GM12874 (cell line): ENCODE measurements around the gene RPS8.

ENCODE experiments used
- CTCF ChIP-seq: IDR thresholded peaks from 2 replicates; pipeline ENCODE4 v1.5.1; 2011; ENCODE audit warnings: low read depth, mild to moderate bottlenecking, control low read depth, low read length, moderate library complexity; ENCODE audit not compliant: insufficient read depth

RPS8 gene

DNA sequence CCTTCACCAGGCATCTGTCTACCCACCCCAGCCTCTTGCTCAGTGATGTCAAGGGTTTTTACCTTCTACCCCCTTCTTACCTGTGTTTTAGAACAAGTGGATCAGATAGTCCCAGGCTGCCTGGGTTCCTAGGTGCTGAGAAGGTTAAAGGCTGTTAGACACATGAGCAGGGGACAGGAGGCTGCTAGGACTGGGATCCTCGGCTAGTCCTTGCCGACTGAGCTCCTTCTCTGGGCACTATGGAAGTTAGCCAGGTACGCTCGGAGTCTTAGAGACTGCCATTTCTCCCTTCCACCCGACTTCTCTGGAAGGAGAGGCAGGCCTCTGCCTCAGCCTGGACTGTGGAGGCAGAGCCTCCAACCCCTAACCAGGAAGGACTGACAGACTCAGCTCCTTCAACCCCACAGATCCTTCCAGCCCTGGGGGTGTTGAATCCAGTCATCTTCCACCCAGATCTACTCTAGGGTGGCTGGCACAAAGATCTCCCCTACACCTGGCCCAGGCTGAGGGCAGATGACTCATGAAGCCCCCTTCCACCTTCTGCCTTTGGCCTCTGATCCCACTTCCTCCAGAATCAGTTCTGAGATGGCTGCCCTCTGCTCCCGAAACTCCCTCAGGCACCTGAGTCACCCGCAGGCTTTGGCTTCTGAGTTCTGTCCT lies 31.5 kb downstream of the RPS8 start, which contains the start of gene DYNLT4:
Gene DYNLT4 (minus strand): TSS at position 648 of the 660 bp plus-strand sequence. CDS start 683 bp downstream, outside the sequence.
- TF ChIP-seq CTCF, result no peak

- TF ChIP-seq CTCF, result no peak
Observed at GRCh38 chr1:44807364-44808062, 32.2 kb downstream of the RPS8 start.

- TF ChIP-seq CTCF, result no peak
Observed at GRCh38 chr1:44808063-44808937, 33.0 kb downstream of the RPS8 start, which contains the start of gene BTBD19. Gene BTBD19, plus strand, starts transcription at chr1:44808523. Its CDS starts 298 bp downstream, at chr1:44808821.

DNA sequence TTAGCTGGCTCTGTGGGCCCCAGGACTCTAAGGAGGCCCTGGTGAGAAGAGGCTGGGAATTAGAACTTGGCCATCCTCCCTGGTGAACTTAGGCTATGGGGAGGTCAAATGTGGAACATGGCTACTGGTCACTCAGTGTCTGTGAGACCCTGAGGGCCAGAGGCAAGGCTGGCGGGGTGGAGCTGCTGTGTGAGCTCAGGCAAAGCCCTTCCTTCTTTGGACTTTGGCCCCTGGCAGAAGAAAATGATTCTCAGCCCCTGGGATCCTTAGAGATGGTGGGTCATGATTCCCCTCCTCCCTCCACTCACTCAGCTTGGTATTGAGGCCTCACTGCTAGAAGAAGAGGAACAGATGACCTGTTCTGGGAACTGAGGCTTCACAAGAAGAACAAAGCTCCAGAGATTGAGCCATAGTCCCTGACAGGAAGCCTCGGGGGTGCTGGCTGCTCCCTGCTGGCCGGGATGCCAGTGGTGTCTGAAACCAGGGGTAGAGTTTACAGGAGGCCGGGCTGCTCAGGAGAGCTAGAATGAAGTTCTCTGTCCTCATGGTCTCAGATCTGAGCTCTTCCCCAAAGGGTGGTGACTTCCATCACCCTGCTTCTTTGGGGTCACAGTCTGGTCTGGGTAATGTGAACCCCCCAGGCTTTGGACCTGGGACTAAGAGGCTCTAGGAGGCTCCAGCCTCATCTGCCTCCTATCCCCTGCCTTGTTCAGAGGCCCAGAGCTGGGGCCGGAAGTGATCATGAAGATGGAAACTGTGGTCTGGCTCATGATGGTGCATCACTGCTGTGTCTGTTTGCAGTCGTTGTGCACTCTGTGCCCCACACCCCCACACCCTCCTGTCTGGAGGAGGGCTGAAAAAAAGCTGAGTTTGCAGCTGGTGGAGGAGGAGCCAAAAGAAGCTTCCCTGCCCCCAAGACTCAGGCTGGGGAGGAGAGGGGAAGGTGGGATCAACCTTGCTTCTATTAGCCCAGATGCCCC lies 33.9 kb downstream of the RPS8 start:
- TF ChIP-seq CTCF, result no peak

GRCh38 chr1:44810101-44810761 lies 34.9 kb downstream of the RPS8 start:
- no peak for TF ChIP-seq CTCF

DNA sequence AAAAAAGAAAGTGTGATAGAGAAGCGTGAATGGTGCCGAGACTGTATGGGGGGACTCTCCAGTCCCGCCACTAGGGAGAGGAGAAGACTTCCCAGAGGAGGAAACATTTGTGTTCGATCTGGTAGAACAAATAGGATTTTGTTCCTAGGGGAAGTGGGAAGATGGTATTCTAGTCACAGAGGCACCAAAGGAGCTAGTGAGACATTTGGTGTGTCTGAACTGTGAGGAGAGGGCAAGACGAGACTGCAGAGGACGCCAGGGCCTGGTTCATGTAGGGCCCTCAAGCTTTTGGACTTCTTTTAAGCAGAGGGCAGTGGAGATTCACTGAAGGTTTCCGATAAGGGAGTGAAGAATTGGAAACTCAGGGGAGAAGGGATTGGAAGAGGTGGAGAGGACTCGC lies 35.9 kb downstream of the RPS8 start:
- TF ChIP-seq CTCF, result no peak
